ENCODE measurements around the gene ZNF587B.
"Not testable (repeated sequence)": the region's sequence is repeated elsewhere in the genome, so short reads cannot be mapped to it uniquely, and the experiment has no call there.

ZNF587B gene

GRCh38 chr19:57873883-57874799 is 44.0 kb downstream of the ZNF587B start:
- DNase-seq = not testable (repeated sequence)

GRCh38 chr19:57886046-57886445 is 55.9 kb downstream of the ZNF587B start:
- no peak for DNase-seq

GRCh38 chr19:57887195-57887941 is 57.3 kb downstream of the ZNF587B start:
- DNase-seq = no peak

- DNase-seq = no peak
Measured at GRCh38 chr19:57888107-57888559, 58.0 kb downstream of the ZNF587B start.

GRCh38 chr19:57888560-57889231 is 58.6 kb downstream of the ZNF587B start, which contains the start of gene ZNF814:
ZNF814 (minus strand) TSS chr19:57889037; CDS start chr19:57888802, 235 bp downstream.
- no peak for DNase-seq

GRCh38 chr19:57890706-57891105 is 60.6 kb downstream of the ZNF587B start:
- not testable (repeated sequence) for DNase-seq

Data from NCI-H1417 treated with DMSO at 0.1 percent for 48 hours (cell line).